Stimulated activated CD8-positive, alpha-beta memory T cell treated with anti-CD3 and anti-CD28 coated beads, Interleukin-7, amount 100 ng/mL, for 1 hour (primary cell): ENCODE measurements around the gene OR10C1.
"Not testable (repeated sequence)": the region's sequence is repeated elsewhere in the genome, so short reads cannot be mapped to it uniquely, and the experiment has no call there.

ENCODE experiments used
- DNase-seq, 2 donors: peaks; one replicate each; pipeline ENCODE4 v3.0.0-alpha.2; 2020; ENCODE audit warnings: low read depth in 2 of 2

The OR10C1 gene, protein sequence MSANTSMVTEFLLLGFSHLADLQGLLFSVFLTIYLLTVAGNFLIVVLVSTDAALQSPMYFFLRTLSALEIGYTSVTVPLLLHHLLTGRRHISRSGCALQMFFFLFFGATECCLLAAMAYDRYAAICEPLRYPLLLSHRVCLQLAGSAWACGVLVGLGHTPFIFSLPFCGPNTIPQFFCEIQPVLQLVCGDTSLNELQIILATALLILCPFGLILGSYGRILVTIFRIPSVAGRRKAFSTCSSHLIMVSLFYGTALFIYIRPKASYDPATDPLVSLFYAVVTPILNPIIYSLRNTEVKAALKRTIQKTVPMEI

DNA sequence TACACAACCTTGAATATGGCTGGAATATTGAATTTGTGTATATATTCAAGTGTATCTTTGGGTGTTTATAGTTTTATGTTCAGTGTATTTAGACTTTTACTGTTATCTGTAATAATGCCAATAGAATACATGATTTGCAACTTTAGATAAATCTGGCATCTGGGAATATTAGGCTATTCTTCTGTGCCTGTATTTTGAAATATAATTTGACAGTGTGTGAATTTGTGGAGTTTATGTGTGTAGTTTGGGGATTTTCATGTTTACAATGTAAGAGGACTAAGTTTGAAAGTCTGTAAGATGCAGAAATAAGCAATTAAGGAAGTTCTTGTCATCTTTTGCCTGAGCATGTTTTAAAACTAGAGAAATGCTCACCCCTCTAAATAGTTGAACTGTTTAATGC, at the start of gene OR10C1:
TSS of gene OR10C1 (plus strand) at position 301 of the 400 bp plus-strand sequence. CDS start 710 bp downstream, outside the sequence.
- no peak for DNase-seq

DNA sequence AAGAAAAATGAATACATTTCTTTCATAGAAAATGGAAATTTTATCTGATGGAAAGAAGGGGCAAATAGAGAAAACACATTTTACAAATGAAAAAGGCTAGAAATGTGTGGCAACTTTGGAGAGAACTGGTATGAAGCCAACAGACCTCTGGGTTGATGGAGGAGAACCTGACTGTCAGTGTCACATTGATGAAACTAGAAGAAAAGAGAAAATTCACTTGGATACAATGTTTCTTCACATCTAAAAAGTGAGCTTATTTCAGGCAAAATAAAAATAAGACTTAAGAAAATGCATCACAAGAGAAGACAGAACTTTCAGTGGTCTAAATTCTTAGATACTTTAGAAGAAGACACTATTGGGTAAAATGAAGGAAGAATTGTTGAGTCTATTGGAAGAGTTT, 43.8 kb upstream of the OR10C1 start, which contains the start of gene OR12D2:
TSS of gene OR12D2 (plus strand) at position 301 of the 400 bp plus-strand sequence. CDS start 1,069 bp downstream, outside the sequence.
- DNase-seq = no peak

DNA sequence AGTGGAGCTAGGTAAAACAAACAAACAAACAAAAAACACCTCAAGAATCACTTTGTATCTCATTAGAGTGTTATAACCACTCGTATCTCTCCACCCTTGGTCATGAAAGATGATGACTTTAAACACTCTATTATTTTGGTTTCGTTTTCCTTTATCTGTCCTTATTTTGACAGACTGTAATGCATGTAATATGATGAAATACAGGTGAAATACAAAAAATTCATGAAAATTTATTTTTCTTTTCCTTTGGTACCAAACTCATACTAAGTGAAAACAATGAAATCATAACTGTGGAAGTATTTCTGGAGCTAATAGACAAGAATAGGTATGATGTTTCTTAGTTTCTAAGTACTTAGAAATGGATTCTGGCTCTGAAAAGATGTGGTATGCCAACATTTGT, 39.6 kb upstream of the OR10C1 start:
- DNase-seq = no peak

DNA sequence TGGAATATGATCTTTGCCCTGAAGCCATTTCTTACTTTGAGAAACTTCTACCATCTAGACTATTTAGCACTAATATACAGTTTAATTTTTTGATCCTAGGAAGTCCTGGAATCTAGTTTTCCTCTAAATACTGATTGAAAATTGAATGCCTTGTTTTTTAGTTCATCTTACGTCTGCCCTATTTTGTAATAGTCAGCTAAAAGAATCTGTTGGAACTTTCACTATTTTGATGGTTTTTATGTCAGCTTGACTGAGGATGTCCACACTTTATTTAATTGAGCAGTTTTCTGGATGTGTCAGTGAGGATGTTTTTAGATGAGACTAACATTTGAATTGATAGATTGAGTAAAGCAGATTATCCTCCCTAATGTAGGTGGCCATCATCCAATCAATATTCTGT, 35.3 kb upstream of the OR10C1 start:
- no peak for DNase-seq

DNA sequence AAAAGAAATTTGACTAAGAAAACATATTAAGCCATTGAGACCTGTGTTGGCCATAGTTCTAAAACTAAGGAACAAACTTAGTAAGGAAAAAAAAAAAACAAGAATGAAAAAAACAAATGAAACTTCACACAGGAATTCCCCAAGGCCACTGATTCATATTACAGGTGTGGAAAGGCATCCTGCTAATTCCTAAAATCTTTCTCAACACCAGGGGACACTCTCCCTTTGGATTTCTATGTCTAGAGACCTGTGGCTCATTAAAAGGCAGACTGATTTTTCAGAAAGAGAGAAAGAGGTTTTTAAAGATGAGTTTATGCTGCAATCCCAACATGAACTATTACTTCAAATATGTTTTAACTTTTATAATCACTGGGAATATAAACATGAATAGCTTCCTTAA, 24.5 kb upstream of the OR10C1 start, which contains the start of gene OR12D1:
TSS of gene OR12D1 (plus strand) at position 341 of the 400 bp plus-strand sequence.
- no peak for DNase-seq

DNA sequence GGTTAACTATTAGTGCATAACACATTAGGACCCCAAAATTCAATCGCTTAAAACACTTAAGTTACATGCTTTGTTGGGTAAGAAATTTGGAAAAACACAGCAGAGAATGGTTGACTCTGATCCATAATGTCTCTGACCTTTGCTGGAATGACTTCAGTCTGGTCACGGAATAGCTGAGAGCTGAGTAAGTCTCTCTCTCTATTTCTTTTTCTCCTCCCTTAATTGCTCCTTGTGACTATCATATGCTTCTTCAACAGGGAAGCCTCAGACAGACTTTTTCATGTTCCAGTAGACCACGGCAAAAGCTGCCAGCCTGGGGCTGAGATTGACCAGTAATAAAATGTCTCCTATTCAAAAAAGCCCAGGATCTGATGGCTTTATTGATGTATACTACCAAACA, 19.6 kb upstream of the OR10C1 start:
- DNase-seq = no peak

DNA sequence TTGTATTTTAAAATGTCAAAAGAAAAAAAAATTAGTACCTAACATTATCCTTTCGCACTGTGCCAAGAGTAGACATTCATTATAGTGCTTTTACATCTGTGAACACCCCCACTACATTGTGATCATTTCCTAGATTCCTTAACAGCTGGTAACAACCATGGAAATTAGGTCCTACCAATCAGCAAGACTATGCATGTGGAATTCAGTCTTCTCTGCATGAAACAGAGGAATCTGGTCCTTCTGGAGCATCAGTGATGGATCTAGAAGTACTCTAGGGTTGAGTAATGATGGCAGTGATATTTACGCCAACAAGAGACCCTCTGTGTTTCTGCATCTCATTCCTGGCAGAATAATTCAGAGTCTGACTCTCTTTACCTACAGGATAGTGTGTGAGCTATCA, 14.9 kb upstream of the OR10C1 start:
- DNase-seq = no peak

DNA sequence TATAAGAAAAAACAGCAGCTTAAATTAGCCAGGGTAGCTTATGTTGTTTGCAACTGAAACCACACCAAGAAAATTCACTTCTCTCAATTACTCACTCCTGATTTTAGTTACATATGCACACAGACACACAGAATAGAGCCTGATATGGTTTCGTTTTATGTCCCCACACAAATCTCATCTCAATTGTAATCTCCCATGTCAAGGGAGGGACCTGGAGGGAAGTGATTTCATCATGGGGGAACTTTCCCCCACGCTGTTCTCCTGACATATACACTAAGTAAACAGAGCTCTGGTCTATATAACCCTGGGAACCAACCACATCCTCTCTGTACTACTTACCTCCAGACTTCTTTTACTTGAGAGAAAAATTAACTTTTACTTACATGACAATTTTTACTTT, 14.5 kb upstream of the OR10C1 start:
- DNase-seq = no peak

DNA sequence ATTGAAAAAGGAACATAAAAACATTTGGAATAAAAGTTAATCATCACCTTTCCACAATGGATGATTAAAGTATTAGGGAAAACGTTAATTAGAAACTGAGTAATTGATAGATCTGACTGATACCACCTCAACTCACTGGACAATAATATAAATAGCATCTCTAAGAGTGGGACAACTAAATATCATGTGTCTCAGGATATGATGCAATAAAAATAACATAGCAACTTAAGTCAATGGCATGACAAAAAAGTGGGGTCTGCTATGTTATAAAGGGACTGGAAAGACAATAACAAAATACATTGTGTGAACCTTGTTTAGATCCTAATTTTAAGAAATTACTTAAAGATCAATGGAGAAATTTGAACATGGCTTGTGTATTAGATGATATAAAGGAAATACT, 14.0 kb upstream of the OR10C1 start:
- no peak for DNase-seq

DNA sequence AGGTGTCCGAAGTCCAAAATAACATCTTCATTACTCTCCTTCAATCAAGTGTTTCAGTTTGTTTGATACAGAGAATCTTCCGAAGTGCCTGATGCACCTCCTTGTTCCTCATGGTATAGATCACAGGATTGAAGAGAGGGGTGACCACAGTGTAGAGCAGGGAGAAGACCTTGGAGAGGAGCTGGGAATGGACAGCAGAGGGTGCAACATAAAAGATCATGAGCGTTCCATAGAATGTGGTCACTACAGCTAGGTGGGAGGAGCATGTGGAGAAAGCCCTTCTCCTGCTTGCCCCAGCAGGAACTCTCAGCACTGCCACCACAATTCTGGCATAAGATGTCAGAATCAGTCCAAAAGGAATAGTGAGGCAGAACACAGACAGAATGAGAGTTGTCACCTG, 12.5 kb upstream of the OR10C1 start:
- DNase-seq = no peak

DNA sequence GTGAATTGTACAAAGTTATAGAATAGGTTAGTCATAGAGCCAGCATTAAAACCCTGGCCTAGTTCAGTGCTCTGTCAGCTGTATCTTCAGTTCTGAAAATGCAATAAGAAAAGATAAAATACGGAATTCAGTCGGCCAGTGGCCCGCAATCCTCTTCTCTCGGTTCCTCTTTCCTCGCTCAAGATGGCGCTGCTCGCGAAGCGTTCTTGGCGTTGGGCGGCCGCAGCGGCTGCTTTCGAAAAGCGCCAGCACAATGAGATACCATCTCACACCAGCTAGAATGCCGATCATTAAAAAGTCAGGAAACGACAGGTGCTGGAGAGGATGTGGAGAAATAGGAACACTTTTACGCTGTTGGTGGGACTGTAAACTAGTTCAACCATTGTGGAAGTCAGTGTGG, 2.4 kb upstream of the OR10C1 start:
- DNase-seq = not testable (repeated sequence)

DNA sequence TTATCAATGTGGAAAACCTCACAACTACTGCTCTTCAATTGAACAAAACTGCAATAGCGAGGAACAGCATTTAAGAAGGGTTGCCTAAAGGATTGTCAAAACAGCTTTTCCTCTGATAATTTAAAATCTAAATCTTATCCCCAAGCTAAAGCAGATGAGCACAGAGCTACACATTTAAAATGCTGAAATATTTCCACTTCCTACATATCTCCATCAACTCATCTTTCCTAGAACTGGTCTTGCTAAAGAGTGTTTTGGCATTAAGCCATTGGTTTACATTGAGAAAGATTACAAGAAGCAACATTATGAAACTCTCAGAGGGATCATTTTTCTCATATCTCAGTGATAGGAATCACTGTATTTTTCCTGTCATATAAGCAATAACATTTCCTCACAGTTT, 3.6 kb downstream of the OR10C1 start:
- no peak for DNase-seq

DNA sequence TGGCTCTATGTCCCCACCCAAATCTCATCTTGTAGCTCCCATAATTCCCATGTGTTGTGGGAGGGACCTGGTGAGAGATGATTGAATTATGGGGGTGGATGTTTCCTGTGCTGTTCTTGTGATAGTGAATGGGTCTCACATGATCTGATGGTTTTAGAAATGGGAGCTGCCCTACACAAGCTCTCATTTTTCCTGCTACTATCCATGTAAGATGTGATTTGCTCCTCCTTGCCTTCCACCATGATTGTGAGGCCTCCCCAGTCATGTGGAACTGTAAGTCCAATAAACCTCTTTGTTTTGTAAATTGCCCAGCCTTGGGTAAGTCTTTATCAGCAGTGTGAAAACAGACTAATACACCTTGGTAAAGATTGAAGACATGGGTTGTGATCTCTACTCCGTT, 4.9 kb downstream of the OR10C1 start:
- DNase-seq = not testable (repeated sequence)

DNA sequence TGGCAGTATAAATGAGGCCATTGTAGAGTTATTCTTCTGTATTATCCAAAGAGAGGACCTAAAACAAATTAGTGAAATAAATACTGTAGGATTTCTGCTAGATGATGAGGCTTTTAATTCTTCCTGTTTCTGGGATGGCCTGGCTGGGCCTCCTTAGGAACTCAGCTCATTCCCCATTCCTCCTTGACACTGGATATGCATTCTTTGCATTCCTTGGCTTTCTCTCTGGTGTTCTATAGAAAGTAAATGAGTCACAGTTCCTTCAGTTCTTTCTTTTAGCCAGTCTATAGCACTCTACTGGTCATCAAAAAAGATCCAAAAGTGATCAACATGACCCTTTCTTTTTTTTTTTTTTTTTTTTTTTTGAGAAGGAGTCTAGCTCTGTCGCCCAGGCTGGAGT, 8.6 kb downstream of the OR10C1 start:
- DNase-seq = no peak

DNA sequence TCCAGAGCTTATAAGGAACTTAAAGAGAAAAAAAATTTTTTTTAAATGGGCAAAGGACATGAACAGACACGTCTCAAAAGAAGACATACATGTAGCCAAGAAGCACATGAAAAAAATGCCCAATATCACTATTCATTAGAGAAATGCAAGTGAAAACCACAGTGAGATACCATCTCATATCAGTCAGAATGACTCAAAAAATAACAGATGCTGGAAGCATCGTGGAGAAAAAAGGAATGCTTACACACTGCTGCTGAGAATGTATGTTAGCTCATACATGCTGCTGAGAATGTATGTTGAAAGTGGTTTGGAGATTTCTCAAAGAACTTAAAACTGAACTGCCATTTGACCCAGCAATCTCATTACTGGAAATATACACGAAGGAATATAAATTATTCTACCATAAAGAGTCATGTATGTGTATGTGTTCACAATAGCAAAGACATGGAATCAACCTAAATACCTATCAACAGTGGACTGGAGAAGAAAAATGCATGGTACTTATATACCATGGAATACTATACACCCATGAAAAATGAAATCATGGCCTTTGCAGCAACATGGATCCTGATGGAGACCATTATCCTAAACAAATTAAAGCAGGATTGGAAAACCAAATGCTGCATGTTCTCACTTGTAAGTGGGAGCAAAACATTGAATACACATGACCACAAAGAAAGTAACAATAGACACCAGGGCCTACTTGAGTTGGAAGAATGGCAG, 12.5 kb downstream of the OR10C1 start:
- DNase-seq = no peak

DNA sequence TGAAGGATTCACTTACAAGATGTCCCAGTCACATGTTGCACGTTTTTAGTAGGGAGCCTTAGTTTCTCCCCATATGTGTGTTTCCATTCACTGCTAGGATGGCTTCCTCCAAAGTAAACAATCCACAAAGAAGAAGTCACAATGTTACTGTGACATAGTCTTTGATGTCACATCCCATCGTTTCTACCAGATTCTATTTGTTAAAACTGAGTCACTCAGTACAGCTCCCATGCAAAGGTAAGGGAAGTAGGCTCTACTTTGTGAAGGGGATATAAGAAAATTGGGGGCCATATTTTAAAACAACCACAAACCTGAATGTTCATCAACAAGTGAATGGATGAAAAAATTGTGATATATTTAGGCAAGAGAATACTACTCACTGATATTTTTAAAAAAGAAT, 17.9 kb downstream of the OR10C1 start, which contains the start of the genes OR11A1 and OR2H1:
TSS of gene OR11A1 (minus strand) at position 101 of the 400 bp plus-strand sequence. CDS start 29,430 bp downstream, outside the sequence.
TSS of gene OR2H1 (plus strand) at position 185 of the 400 bp plus-strand sequence. CDS start 4,615 bp downstream, outside the sequence.
- DNase-seq = no peak

DNA sequence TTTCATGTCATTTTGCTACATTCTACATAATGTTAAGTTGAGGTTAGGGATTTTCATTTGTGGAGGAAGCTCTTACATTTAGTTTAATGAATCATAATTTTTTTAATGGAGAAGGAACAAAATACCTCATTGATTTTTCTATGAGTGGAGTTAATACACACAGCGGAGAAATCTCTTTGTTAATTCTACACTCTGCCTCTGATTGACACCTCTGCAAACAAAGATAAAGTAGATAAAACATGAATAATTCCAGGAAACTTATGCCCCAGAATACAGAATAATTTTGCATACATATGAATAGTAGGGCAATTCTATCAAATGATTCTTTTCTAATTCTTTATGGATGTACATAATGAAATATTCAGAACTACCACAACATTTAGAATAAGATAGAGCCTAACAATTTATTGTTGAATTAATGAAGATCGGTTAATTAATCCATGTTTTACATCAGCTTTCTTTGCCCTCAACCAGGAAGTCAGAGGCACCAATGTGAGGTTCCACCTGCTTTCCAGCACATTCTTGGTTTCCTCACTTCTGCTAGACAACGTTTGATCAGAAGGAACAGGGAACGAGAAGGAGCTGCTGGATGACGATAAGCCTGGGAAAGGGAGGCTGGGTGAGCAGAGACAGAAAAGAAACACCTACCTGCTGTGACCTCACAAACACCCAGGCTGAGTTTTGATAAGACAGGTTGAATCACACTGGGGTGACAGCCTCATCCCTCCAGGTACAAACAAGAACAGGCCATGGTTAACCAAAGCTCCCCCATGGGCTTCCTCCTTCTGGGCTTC, 22.1 kb downstream of the OR10C1 start:
- no peak for DNase-seq

DNA sequence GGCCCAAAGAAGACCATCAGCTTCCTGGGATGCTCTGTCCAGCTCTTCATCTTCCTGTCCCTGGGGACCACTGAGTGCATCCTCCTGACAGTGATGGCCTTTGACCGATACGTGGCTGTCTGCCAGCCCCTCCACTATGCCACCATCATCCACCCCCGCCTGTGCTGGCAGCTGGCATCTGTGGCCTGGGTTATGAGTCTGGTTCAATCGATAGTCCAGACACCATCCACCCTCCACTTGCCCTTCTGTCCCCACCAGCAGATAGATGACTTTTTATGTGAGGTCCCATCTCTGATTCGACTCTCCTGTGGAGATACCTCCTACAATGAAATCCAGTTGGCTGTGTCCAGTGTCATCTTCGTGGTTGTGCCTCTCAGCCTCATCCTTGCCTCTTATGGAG, 22.9 kb downstream of the OR10C1 start:
- DNase-seq = no peak

DNA sequence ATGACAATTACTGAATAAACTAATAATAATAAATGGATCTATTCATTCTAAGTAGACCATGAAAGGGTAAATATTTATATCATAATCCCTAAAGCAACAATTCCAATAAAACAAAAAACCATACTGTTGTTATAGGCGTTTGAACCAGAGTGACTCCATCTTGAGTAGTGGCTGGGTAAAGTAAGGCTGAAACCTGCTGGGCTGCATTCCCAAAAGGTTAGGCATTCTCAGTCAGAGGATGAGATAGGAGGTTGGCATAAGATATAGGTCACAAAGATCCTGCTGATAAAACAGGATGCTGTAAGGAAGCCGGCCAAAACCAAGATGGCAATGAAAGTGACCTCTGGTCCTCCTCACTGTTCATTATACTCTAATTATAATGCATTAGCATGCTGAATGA, 26.2 kb downstream of the OR10C1 start:
- DNase-seq = no peak

DNA sequence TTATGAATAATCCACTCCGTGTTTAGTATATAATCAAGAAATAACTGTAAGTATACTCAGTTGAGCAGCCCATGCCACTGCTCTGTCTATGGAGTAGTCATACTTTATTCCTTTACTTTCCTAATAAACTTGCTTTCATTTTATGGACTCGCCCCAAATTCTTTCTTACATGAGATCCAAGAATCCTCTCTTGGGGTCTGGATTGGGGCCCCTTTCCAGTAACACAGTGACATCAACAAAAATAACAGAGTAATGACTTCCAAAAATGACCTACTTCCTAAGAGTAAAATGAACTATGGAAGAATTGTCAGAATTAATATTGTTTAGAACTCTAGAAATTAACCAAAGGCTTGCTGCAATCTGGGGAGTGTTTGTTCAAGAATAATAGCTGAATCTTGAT, 26.7 kb downstream of the OR10C1 start:
- no peak for DNase-seq

DNA sequence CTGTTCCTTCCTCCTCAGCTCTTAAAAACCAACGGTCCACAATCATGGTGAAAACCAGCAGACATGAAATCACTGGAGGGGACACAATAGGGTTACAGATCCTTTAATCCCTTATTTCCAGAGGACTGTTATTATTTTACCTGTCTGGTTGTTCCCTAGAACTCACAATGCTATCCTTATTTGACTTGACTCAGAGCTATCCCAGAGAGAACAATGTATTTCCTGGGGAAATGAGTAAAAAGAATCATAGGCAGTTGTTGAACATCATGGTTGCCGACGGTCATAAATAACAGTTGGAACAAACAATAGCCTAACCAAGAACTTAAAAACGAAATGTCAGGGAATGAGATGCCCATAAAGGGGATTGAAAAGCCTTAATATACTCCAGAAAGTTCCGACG, 27.1 kb downstream of the OR10C1 start:
- DNase-seq = no peak

DNA sequence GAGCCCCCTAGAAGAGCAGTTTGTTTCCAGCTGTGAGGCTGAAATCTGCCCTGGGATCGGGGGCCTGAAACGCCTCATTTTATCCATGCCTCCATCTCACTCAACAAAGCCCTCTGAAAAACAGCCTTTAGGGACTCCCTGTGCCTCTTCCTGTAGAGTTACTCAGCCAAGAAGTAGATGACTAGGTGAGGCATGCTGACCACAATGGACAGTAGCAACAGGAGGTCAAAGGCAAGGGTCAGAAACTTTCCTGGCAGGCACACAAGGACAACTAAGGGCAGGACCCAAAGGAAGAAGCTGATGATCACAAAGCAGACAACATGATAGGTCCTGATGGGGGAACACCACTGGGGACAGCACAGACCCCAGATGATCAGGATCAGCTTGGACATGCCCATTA, 35.9 kb downstream of the OR10C1 start:
- no peak for DNase-seq
